Kidney tubule cell (primary cell): Measurements from ENCODE around the gene TFG.

Experiments used
- DNase-seq: peaks from one replicate; pipeline ENCODE4 v3.0.0-alpha.2; 2018; ENCODE audit warnings: low spot score

Gene TFG

DNA sequence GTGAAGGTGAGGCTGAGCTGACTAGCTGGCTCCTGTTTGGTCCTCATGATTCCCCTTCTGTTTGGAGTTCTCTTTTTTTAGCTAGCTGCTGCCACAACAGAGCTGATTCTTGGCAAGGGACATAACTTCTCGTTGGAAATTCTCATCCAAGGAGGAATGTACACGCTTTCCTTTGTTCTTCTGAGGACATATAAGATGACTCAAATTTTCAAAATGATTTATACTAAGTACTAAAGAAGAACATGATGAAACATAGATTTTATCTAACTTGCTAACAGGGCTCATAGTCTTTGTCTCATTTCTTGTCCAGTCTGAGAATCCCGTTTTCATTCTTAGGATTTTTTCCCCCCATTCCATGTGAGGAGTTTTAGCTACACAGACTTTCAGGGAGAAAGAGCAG is 2.9 kb upstream of the TFG start:
- DNase-seq, result no peak

DNA sequence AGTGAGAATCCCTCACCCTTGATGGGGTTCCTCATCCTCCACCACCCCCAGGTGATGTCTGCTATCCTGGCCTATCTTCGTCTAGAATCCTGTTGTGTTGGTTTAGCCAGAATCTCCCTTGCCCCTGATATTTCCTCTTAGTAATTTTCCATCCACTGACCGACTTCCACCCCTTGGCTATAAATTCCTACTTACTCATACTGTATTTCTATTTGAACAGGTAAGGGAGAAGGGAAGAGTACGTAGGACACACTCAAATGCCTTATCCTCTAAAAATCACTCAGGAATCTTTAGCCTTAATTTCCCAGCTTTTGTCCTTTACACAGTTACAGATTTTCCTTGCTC is 678 bp upstream of the TFG start:
- no peak for DNase-seq

DNA sequence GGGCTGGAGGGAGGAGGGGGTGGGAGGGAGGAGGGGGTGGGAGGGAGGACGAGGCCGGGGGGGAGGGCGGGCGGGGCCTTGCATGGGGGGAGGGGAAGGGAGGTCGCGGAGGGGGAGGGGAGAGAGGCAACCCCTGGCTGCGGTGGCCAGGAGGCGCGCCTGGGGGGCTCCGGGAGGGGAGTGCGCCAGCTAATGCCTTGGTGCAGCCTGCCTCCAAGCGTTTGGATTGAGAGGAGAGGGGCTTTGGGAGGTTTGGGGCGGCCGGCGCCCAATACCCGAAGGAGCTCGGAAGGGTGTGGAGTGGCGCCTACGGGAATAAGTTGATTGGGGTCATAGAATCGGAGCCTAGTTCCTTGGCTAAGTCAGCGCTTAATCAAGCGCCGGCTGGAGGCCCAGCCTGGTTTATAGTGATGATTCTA is 557 bp downstream of the TFG start:
- DNase-seq, result peak; percentile 38

DNA sequence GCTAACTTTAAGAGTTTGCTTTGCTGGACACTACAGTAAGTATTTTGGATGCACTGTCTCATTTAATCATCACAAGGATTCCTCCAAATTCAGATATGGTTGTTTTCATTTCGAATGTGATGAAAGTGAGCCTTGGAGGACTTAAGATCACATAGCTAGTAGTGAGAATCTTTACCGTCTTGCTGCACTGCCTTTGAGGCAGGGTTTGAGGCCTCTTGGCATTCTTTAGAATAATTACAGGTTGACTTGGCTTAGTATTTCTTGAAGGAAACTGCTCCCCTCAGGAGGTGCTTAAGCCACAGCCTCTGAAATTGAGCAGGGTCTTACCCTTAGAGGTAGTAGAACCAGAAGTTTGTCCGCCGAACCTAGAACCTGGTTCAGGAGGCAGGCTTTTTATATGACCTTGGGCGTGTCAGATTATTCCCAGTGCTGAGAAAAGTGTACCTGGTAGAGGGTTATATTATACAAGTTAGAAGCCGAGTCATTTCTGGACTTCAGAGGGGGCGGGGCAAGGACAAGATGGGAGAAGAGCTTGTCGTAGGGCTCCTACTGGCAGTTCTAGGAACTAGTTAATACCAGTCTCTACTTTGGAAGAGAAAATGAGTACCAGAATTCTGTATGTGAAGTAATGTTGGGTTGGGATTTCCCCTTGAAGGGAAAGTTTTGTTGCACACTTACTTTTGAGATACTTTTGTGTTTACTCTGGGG is 1.1 kb downstream of the TFG start:
- peak; percentile 77 for DNase-seq

DNA sequence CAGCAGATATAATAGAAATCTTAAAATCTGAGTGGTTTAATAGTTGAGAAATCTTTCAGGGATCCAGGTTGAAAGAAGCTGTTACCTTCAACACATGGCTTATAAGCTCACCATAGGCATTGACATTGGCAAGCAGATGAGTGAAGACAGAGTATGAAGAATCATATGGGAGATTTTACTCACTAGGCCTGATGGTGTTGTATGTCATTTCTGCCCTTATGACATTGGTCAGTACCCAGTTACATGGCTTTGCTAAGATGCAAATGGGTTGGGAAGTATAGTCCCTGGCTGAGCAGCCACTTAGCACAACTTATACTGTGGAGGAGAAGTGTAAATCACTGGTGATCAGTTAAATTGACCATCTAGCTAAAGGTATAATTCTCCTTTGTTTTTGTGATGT is 5.9 kb downstream of the TFG start:
- no peak for DNase-seq

DNA sequence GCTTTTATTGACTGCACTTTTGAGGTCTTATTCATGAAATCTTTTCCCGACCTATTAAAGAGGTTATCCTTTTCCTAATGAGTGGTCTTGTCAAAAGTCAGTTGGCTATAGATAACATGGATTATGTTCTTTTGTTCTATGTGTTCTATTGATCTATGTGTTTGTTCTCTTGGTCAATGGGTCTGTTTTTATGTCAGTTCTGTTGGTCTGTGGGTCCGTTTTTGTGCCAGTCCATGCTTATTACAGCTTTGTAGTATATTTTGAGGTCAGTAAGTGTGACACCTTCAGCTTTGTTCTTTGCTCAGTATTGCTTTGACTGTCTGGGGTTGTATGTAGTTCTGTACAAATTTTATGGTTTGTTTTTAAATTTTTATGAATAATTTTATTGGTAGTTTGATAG is 7.8 kb downstream of the TFG start:
- no peak for DNase-seq

DNA sequence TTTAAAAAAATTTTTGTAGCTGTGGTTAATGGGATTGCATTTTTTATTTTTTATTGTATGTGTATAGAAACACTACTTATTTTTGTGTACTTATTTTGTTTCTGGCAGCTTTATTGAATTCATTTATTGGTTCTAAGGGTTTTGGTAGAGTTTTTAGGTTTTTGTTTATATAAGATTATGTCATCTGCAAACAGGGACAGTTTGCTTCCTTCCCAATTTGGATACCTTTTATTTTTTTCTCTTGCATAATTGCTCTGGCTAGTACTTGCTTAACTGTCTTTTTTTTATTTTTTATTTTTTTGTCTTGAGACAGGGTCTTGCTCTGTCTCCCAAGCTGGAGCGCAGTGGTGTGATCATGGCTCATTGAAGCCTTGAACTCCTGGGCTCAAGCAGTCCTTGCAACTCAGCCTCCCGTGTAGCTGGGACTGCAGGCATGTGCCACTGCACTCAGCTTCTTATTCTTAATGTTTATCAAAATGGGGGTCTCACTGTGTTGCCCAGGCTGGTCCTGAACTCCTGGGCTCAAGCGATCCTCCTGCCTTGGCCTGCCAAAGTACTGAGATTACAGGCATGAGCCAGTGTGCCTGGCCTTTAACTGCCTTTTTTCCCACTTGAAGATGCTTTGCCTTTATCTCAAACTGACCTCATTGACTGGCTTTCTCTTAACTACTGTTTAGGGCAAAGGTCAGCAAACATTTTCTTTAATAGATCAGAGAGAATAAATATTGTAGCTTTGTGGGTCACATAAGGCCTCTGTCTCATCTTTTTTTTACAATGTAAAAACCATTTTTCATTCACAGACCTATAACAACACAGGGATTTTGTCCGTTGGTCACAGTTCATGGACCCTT is 8.6 kb downstream of the TFG start:
- no peak for DNase-seq

DNA sequence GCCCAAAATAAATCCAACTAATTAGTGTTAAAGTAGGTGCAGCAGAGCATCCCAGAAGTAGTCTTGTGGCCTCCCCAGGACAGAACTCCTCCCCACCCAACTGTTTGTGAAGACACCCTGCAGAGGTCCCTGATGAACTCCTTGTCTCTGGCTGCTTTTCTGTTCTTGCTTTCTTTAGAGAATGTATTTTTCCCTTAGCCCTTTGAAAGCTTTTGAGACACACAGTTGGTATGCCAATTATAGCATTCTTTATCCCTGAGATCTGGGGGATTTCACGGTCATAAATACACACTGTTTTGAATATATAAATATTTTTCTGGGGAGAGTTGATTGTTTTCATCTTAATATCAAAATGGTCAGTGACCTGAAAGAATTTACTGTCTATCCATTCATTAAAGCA is 9.8 kb downstream of the TFG start:
- no peak for DNase-seq

DNA sequence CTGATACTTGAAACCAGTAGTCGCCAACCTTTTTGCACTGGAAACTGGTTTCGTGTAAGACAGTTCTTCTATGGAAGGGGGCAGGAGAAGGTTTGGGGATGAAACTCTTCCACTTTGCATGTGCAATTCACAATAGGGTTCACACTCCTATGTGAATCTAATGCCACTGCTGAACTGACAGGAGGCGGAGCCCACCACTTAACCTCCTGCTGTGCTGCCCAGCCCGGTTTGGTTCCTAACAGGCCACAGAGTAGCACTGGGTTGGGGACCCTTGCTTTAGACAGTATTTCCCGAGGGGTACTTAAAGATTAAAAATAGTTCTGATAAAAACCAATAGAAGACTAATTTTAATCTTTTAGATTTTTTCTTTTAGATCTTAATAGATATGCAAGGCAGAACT is 11.1 kb downstream of the TFG start:
- no peak for DNase-seq

DNA sequence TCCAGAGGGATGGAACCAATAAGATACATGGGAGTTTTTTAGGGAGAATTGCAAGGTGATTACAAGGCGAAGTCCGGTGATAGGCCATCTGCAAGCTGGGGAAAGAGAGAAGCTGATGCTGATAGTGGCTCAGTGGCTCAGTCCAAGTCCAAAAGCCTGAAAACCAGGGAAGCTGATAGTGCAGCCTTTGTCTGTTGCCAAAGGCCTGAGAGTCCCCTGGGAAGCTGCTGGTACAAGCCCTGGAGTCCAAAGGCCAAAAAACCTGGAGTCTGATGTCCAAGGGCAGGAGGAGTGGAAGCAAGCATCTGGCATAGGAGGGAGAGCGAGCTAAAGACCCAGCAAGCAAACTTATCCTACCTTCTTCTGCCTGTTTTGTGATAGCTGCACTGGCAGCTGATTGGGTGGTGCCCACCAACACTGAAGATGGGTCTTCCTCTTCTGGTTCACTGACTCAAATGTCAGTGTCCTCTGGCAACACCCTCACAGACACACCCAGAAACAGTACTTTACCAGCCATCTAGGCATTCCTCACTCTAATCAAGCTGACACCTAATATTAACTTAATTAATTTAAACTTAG is 16.7 kb downstream of the TFG start:
- no peak for DNase-seq

DNA sequence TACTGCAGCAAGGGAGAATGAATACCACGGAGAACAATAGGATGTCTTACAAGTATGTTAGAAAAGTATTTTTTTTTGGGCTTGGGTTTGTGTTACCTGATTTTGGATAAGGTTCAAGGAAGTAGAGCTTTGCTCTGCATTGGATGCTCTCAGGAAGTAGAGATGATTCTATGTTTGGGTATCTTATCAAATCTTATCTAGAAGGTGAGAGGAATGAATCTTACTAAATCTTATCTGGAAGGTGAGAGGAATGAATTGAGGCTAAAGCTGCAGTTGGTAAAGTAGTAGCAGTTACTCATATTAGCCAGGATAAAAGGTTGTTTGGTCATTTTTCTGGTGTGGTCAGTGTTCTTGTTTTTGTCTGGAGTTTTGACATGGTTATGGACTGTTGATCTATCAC is 17.4 kb downstream of the TFG start:
- no peak for DNase-seq

DNA sequence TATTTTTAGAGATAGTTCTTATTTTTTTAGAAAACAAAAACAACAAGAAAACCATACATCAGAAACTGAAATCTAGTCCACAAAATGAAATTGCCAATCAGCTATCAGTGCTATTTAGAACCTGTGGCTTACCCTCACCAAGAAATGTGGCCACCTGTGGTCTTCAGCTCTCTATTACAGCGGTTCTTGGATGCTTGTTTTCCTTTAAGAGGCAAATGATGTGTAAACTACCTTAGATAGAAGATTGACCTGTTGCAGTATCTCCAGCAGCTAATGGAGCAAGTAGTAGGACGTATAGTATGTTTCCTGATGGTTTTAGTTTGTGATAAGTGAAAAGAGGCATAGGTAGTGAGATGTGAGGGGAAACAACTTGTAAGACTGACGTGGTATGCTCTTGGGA is 21.2 kb downstream of the TFG start:
- no peak for DNase-seq

DNA sequence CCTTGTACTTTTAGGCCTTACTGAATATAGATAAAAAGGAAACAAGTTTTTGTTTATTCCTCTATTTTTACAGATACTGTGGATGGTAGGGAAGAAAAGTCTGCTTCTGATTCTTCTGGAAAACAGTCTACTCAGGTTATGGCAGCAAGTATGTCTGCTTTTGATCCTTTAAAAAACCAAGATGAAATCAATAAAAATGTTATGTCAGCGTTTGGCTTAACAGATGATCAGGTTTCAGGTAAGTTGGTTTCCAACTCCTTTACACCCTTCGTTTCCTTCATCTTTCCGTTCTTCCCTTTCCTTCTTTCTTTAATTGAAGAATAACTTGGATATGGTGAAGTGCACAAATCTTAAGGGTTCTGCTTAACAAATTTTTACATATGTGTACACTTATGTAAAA is 23.1 kb downstream of the TFG start:
- DNase-seq, result no peak

DNA sequence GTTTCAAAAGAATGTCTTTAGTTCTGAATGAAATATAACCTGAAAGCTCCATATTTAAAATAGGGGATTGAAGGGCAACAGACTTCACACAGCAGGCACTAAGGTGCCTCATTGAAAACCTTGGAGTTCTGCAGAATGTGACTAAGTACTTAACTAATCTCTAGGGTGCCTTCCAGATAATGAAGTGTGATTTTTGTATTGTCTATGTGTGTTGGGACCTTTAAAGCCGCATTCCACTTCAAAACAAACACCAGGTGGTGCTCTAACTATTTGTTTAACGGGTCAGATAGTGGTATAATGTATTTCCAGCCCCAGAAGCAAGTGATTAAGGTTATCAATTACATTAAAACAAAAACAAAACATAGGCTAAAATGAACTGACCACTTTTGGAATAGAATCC is 28.0 kb downstream of the TFG start:
- peak; percentile 33 for DNase-seq

DNA sequence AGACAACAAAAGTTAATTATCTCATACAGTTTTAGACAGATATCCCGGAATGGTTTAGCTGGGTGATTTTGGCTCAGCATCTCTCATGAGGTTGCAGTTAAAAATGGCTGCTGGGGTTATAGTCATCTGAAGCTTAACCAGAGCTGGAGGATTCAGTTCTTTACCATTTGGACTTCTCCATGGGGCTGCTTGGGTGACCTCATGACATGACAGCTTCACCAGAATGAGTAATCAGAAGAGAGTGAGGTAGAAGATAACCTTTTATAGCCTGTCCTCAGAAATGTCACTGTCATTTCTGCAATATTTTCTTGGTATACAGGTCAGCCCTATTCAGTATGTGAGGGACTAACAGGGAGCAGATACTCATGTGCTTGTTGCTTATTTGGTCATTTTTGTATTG is 30.9 kb downstream of the TFG start:
- peak; percentile 16 for DNase-seq

DNA sequence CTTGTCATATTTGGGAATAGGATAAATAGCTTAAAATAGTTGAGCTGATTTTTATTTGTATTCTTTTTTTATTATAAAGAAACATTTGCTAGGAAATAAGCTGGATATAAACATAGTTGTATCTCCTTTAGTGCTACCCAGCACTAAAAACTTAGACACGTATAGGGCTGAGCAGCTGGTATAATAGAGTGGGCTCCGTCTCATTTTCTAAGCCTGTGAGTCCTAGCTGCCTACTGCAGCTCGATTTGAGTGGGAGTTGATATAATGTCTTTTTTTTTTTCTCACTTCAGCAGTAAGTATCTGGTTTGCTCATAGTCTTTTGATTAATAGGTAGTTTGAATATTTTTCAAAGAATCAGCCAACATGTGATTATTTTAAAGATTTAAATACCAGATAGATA is 34.2 kb downstream of the TFG start:
- no peak for DNase-seq

DNA sequence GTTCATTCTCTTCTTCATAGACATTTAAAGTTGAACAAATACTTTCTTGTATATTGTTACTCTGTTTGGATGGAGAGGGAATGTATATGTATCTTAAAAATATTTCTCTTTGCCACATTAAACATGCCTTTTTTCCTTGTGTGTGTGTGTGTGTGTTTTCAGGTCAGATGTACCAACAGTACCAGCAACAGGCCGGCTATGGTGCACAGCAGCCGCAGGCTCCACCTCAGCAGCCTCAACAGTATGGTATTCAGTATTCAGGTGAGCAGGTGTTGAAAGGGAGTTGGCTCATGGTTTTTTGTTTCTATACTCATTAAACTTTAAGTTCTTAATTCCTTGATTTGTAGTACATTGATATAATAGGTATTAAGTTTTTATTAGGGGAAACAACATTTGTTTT is 35.4 kb downstream of the TFG start:
- no peak for DNase-seq

DNA sequence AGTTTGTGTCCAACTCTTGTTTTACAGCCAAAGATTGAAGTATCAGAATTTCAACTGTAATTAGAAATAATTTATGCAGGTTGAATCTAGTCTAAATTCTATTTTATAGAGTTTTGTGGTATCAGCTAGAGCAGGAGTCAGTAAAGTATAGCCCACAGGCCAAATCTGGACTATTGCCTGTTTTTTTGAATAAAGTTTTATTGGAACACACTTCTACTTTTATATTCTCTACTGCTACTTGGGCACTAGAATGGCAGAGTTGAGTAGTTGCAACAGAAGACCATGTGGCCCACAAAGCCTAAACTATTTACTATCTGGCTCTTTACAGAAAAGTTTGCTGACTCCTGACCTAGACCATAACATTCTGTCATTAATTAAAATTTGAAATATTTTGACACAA is 36.3 kb downstream of the TFG start:
- DNase-seq, result no peak

DNA sequence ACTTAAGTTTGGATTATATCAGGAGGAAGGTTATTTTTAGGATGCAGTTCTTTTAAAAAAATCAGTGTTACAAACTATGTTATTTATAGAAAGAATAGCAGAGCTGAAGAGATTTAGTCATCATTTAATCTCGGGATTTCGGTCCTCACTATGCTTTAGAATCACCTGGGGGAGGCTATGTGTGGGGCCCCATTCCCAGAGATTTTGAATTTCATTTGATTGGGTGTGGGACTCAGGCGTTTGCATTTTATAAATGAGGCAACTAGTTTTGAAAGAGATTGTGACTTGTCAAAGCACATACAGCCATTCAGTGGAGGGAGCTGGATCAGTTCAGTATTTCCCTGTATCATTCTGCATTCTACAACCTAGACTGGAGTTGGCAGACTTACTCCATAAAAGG is 36.8 kb downstream of the TFG start:
- no peak for DNase-seq

DNA sequence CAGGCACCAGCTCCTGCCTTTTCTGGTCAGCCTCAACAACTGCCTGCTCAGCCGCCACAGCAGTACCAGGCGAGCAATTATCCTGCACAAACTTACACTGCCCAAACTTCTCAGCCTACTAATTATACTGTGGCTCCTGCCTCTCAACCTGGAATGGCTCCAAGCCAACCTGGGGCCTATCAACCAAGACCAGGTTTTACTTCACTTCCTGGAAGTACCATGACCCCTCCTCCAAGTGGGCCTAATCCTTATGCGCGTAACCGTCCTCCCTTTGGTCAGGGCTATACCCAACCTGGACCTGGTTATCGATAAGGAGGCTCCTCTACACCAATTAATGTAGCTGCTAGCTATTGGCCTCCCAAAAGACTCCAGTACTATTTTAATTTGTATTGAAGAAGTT is 38.9 kb downstream of the TFG start:
- DNase-seq, result no peak

DNA sequence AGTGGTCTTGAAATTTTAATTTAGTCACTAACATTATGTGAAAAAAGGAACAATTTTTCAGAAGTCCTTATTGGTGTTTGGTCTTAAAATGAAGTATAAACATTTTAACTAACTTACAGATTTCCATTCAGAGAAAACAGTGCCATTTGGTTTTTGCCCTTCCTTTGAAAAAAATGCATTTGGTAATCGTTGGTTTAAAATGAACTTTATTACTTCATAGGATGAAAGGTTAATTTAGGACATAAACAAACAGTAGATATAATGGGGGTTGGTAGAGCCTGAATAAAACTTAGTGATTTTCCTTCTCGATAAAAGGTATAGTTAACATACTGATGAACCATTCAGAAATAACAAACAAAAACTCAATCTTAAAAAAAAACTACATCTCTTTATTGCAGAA is 39.7 kb downstream of the TFG start:
- DNase-seq, result no peak

DNA sequence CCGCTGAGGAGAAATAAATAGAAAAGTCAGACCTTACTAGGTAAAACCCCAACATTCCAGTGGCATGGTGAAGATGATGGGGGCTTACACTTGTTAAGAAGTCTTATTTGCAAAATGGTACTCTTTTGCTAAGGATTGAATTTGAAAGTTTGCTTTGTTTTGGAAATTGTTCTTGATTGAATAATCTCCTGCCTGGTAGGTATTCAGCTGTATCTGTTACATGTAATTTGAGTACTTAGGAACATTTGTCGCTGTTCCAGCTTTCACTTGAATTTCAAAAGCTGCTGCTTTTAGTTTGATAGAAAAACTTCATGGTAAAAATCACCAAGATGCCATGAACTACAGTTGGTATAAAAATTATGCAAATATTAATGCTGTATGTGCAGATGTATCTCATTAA is 44.6 kb downstream of the TFG start:
- no peak for DNase-seq

DNA sequence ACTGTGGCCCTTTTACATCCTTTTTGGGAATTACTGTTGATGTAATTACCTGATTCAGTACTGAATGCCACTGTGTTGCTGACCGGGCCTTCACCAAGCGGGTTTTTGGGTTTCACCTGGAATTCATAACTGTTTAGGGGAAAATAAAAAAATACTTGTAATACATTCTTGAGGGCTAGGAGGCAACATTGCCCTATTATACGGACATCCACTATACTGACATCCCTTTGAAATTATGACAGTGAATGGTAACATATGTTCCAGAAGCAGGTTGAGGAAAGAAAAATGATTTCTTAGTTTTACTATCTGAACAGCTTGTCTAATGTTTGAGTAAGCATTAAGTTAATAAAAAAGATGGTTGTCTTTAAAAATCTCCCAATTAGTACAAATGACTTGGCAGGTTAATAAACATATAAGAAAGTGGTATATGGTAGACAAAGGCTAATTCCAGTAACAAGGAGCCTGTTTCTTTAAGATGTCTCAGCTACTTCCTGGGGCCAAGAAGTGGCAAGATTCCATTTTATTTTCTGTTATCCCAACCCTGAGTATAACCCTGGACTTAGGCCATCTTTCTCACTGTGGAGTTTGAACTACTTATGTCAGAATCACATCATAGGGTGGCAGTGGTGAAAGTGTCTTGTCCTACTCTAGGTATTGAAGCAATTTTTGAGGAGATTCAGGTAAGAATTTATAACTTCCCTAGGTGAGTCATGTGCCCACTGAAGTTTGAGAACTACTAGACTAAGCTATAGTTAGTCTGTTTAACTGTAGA is 45.5 kb downstream of the TFG start:
- DNase-seq, result peak; percentile 4
